Gastroesophageal sphincter (tissue), 3 donors: ENCODE results near the gene SUPT4H1.

ENCODE experiments used
- CTCF ChIP-seq, 4 experiments: fragments of 200-600 bp in 2 of 4; fragments of 450-650 bp in 2 of 4; sonication (generic) in 1 of 4; IDR thresholded peaks; one replicate each; pipeline ENCODE4 v1.5.1; 2017 to 2019; ENCODE audit warnings: antibody characterized with exemption in 4 of 4, mild to moderate bottlenecking in 2 of 4, moderate library complexity in 2 of 4
- EP300 ChIP-seq: sonication (generic); formaldehyde crosslinking; IDR thresholded peaks from one replicate; pipeline ENCODE4 v1.6.1; 2017; ENCODE audit warnings: antibody characterized with exemption, mild to moderate bottlenecking
- POLR2A ChIP-seq, 2 donors: fragments of 450-650 bp; IDR thresholded peaks; one replicate each; pipeline ENCODE4 v1.6.1; 2017; ENCODE audit warnings: antibody characterized with exemption in 2 of 2, mild to moderate bottlenecking in 2 of 2, moderate library complexity in 1 of 2
- POLR2AphosphoS5 ChIP-seq: sonication (generic); formaldehyde crosslinking; IDR thresholded peaks from one replicate; pipeline ENCODE4 v1.6.1; 2017; ENCODE audit warnings: antibody characterized with exemption

- TF ChIP-seq POLR2A (IDR thresholded peaks at IDR 0.05) (no peak), CTCF (IDR thresholded peaks at IDR 0.05) (no peak), POLR2AphosphoS5 (no peak), EP300 (no peak)
Observed at GRCh38 chr17:58330538-58330996, 21.4 kb downstream of the SUPT4H1 start.
